NCI-H345 (cell line): ENCODE results near the gene CTTN.

Experiments used
- DNase-seq: peaks from one replicate; lab custom pipeline; 2025; lab: John Stamatoyannopoulos, UW

The CTTN gene

GRCh38 chr11:70410276-70411205 lies 12.2 kb downstream of the CTTN start:
- DNase-seq = no peak

GRCh38 chr11:70411713-70412452 lies 13.6 kb downstream of the CTTN start:
- DNase-seq = no peak

GRCh38 chr11:70413151-70413550 lies 14.8 kb downstream of the CTTN start:
- DNase-seq = no peak

- no peak for DNase-seq
Measured at GRCh38 chr11:70414341-70415100, 16.2 kb downstream of the CTTN start.

- no peak for DNase-seq
Measured at GRCh38 chr11:70415191-70415590, 16.9 kb downstream of the CTTN start.

GRCh38 chr11:70415642-70416395 lies 17.5 kb downstream of the CTTN start:
- DNase-seq = no peak

- DNase-seq = no peak
Measured at GRCh38 chr11:70416881-70417280, 18.6 kb downstream of the CTTN start.

- DNase-seq = no peak
Measured at GRCh38 chr11:70418130-70418529, 19.8 kb downstream of the CTTN start.

- DNase-seq = no peak
Measured at GRCh38 chr11:70419307-70420007, 21.1 kb downstream of the CTTN start.

- DNase-seq = no peak
Measured at GRCh38 chr11:70420008-70420464, 21.7 kb downstream of the CTTN start.

GRCh38 chr11:70420496-70420895 lies 22.2 kb downstream of the CTTN start:
- DNase-seq = no peak

- DNase-seq = no peak
Measured at GRCh38 chr11:70421123-70421522, 22.8 kb downstream of the CTTN start.

- DNase-seq = no peak
Measured at GRCh38 chr11:70422692-70423522, 24.6 kb downstream of the CTTN start.

- DNase-seq = no peak
Measured at GRCh38 chr11:70423523-70424505, 25.5 kb downstream of the CTTN start.

- DNase-seq = no peak
Measured at GRCh38 chr11:70424765-70425344, 26.5 kb downstream of the CTTN start.

GRCh38 chr11:70427436-70427835 lies 29.1 kb downstream of the CTTN start:
- no peak for DNase-seq

GRCh38 chr11:70428701-70429427 lies 30.5 kb downstream of the CTTN start:
- DNase-seq = no peak

- no peak for DNase-seq
Measured at GRCh38 chr11:70429428-70429705, 31.0 kb downstream of the CTTN start.
